ENCODE data around the gene TBC1D25.

TBC1D25 gene

GRCh38 chrX:48573690-48574269 is 34.3 kb downstream of the TBC1D25 start:
- DNase-seq = peak; percentile 27

GRCh38 chrX:48574270-48575266 is 35.1 kb downstream of the TBC1D25 start, which contains the start of gene RBM3:
TSS of gene RBM3 (plus strand) at chrX:48574484. CDS start at chrX:48575181, 697 bp downstream.
- DNase-seq = peak; percentile 79

GRCh38 chrX:48575642-48576041 is 36.1 kb downstream of the TBC1D25 start:
- no peak for DNase-seq

GRCh38 chrX:48576108-48576507 is 36.6 kb downstream of the TBC1D25 start:
- DNase-seq = no peak

- DNase-seq = no peak
Measured at GRCh38 chrX:48578661-48579128, 39.2 kb downstream of the TBC1D25 start.

GRCh38 chrX:48579259-48579658 is 39.7 kb downstream of the TBC1D25 start:
- no peak for DNase-seq

- DNase-seq = no peak
Measured at GRCh38 chrX:48580662-48581061, 41.1 kb downstream of the TBC1D25 start.

- no peak for DNase-seq
Measured at GRCh38 chrX:48584698-48585097, 45.2 kb downstream of the TBC1D25 start.

GRCh38 chrX:48589482-48590162 is 50.1 kb downstream of the TBC1D25 start:
- DNase-seq = no peak

- DNase-seq = no peak
Measured at GRCh38 chrX:48590203-48591103, 50.9 kb downstream of the TBC1D25 start.

- DNase-seq = no peak
Measured at GRCh38 chrX:48591255-48591791, 51.8 kb downstream of the TBC1D25 start.

- DNase-seq = no peak
Measured at GRCh38 chrX:48592971-48593370, 53.5 kb downstream of the TBC1D25 start.

GRCh38 chrX:48595929-48596328 is 56.4 kb downstream of the TBC1D25 start:
- no peak for DNase-seq

GRCh38 chrX:48597353-48598264 is 58.1 kb downstream of the TBC1D25 start, which contains the start of gene WDR13:
TSS of gene WDR13 (plus strand) at chrX:48597492. CDS start at chrX:48597997, 505 bp downstream.
- DNase-seq = peak; percentile 84

- no peak for DNase-seq
Measured at GRCh38 chrX:48598614-48599013, 59.1 kb downstream of the TBC1D25 start.

- DNase-seq = no peak
Measured at GRCh38 chrX:48599341-48599740, 59.8 kb downstream of the TBC1D25 start.

- DNase-seq = no peak
Measured at GRCh38 chrX:48600226-48600625, 60.7 kb downstream of the TBC1D25 start.

GRCh38 chrX:48601741-48602394 is 62.4 kb downstream of the TBC1D25 start:
- no peak for DNase-seq

- no peak for DNase-seq
Measured at GRCh38 chrX:48604701-48605100, 65.2 kb downstream of the TBC1D25 start.

GRCh38 chrX:48606091-48606490 is 66.6 kb downstream of the TBC1D25 start:
- DNase-seq = no peak
